Superior temporal gyrus (tissue), 1 donor: ENCODE results near the gene EPG5.
A peak's percentile ranks its signal among the peaks of the same experiment; 100 is the strongest.
"Not testable (repeated sequence)": the region's sequence is repeated elsewhere in the genome, so short reads cannot be mapped to it uniquely, and the experiment has no call there.

ENCODE experiments used
- DNase-seq: peaks from one replicate; pipeline ENCODE4 v3.0.0-alpha.2; 2016; ENCODE audit errors: extremely low spot score

EPG5 gene, protein sequence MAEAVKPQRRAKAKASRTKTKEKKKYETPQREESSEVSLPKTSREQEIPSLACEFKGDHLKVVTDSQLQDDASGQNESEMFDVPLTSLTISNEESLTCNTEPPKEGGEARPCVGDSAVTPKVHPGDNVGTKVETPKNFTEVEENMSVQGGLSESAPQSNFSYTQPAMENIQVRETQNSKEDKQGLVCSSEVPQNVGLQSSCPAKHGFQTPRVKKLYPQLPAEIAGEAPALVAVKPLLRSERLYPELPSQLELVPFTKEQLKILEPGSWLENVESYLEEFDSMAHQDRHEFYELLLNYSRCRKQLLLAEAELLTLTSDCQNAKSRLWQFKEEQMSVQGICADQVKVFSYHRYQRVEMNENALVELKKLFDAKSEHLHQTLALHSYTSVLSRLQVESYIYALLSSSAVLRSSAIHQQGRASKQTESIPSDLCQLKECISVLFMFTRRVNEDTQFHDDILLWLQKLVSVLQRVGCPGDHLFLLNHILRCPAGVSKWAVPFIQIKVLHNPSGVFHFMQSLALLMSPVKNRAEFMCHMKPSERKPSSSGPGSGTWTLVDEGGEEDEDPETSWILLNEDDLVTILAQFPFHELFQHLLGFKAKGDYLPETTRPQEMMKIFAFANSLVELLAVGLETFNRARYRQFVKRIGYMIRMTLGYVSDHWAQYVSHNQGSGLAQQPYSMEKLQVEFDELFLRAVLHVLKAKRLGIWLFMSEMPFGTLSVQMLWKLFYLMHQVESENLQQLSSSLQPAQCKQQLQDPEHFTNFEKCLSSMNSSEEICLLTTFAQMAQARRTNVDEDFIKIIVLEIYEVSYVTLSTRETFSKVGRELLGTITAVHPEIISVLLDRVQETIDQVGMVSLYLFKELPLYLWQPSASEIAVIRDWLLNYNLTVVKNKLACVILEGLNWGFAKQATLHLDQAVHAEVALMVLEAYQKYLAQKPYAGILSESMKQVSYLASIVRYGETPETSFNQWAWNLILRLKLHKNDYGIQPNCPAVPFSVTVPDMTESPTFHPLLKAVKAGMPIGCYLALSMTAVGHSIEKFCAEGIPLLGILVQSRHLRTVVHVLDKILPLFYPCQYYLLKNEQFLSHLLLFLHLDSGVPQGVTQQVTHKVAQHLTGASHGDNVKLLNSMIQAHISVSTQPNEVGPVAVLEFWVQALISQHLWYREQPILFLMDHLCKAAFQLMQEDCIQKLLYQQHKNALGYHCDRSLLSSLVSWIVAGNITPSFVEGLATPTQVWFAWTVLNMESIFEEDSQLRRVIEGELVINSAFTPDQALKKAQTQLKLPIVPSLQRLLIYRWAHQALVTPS (N-terminal part only)

DNA sequence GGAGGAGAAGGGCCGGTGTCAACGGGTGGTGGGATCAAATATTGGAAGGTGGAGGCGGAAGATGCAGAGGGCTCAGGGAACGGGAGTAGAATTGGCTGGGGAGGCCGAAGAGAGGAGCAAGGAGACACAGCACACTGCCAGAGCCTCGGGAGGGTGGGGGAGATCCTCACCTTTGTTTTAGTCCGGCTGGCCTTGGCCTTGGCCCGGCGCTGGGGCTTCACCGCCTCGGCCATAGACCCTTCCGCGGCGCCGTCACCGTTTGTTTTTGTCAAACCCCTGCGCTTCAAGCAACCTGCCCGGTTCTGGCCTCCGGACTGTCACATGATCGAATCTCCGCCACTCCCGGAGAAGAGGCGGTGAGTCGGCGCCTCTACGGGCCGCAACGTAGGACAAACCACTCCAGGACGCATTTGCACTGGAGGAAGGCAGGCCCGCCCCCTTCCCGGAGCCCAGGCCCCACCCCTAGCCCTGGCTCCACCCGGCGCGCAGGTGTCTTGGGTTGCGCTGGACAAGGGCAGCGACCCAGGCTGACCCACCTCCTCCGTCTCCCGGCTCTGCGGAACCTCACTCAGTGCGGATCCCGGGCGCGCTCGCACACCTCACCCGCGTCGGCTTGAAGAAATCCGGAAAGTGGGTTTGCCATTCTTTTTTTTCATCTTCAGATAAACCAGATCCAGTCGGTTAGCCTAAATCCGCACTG is at the start of gene EPG5:
Gene EPG5, minus strand, starts transcription at position 323 of the 700 bp plus-strand sequence. Its CDS starts 90 bp downstream, at position 233.
- peak; percentile 96 for DNase-seq

GRCh38 chr18:46013484-46014189 is 46.5 kb upstream of the EPG5 start:
- no peak for DNase-seq

DNA sequence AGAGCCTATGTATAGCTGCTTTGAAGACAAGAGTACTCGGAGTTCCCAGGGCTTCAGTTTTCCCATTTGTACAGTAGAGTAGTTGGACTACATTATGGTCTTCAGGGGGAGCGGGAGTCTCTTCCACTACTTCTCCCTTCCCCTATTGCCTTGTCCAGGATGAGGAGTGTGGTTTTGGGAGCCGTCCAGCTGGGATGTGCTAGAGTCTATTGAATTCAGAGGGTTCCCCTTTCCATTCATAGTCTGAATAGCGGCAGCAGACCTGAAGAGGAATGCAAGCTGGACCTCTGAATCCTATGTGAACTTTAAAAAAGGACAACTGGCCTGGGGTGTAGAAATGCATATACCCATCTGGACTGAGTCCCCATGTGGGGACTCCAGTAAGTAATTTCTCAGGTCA is 43.5 kb upstream of the EPG5 start:
- no peak for DNase-seq

DNA sequence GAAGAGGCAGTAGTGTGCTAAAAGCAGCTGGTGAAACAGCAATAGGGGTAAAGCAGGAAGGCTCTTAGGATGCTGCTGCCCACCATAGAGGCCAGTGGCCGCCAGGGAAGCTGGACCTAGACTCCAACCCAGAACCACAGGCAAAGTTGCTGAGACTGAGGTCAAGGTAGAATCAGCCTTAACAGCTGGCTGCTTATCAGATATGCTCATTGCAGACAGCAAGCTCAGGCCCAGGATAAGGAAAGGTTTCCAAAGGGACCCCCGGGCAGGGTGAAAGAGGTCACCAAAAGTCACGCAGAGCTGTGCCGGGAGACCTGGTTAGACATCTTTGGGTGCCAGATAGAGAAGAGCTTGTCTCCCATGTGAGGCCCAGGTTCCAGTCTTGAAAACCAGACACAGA is 42.9 kb upstream of the EPG5 start:
- no peak for DNase-seq

DNA sequence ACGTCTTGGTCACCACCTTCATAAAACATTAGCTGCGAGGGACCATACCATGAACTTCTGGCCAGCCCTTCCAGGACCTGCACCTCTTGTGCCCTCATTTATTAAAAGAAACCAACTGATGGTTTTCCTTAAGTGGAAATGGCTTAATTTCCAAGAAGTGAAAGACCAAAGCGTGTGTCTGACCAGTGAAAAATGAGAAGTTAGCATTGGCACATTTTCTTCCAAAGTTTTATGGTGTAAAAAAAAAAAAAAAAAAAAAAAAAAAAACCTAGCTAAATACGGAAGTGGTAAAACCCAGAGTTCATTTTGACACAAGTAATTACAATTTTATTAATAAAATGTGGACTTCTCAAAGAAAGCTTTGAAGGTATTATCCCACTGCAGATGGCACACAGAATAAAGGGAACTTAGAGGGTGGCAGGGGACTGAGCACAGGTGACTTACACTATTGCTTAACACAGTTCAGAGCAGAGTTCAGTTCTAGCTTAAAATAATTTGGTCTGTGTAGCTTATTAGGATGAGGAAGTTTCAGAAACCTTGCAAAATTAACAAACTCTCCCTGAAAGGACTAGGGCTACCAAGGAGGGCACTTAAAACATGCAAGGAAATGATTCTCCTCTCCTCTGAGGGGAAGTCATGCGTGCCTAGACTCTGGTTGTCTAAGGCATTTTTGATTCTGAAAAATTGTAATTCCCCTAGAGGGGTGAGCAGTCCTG is 42.2 kb upstream of the EPG5 start:
- DNase-seq: no peak

GRCh38 chr18:46008531-46008930 is 41.4 kb upstream of the EPG5 start:
- DNase-seq: no peak

GRCh38 chr18:46007165-46007564 is 40.0 kb upstream of the EPG5 start:
- no peak for DNase-seq

GRCh38 chr18:46002934-46003333 is 35.8 kb upstream of the EPG5 start:
- no peak for DNase-seq

- DNase-seq: no peak
These were observed 34.8 kb upstream of the EPG5 start for GRCh38 chr18:46001892-46002291.

DNA sequence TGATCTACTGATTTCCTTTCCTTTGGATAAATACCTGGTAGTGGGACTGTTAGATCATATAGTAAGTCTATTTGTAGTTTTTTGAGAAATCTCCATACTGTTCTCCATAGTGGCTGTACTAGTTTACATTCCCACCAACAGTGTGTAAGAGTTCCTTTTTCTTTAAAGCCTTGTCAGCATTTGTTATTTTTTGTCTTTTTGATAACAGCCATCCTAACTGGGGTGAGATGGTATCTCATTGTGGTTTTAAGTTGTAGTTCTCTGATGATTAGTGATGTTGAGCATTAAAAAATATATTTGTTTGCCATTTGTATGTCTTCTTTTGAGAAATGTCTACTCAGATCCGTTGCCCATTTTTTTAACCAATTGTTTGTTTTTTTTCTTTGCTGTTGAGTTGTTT is 33.9 kb upstream of the EPG5 start:
- no peak for DNase-seq

DNA sequence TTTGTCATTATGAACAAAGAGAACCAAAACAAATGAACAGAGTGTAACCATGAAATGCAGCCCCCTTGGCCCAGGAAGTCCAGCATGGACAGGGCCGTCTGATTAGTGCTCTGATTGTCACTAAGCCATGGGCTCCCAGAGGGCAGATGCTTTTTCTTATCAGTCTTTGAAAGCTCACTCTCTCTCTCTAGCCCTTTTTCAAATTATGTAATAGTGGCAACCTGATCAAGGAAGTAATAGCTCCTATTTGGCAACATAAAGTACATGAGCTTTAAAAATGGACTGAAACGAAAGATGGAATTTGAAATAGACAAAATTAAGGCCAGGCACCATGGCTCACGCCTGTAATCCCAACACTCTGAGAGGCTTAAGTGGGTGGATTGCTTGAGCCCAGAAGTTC is 32.4 kb upstream of the EPG5 start:
- DNase-seq: no peak

DNA sequence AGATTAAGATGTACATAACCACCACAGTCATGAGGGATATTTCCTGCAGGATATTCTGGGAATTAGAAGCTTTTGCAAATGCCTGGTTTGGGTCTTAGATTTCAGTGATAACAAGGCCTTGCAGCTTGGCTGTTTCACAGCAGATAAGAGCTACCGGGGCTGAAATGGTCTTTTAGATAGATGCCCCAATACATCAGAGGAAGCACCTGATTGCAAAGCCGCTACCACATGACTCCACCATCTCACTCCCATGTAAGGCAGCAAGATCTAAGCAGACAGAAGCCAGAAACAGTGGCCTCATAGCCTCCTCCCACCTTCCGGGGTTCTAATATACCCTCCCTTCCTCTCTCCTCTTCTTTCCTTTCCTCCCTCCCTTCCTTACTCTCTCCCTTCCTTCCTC is 31.1 kb upstream of the EPG5 start:
- DNase-seq: no peak

- no peak for DNase-seq
These were observed 30.6 kb upstream of the EPG5 start for GRCh38 chr18:45997700-45998151.

- DNase-seq: no peak
These were observed 28.3 kb upstream of the EPG5 start for GRCh38 chr18:45995461-45995860.

DNA sequence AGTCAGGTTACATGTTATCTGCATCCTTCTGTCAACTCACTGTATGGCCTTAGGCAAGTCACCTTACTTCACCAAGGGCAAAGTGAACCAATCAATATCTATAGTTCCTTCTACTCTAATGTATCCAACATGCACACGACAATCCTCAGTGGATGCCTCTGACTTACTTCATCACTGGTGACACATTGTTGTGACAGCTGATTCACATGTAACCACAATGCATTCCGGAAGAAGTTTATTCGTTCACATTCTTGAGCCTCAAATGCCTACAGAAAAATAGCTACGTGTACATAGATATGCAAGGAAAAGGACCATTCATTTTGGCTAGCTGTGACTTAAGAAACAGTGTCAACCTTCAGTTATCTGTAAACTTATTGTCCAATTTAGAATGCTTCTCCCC is 26.3 kb upstream of the EPG5 start:
- no peak for DNase-seq

- not testable (repeated sequence) for DNase-seq
These were observed 25.4 kb upstream of the EPG5 start for GRCh38 chr18:45992527-45992926.

DNA sequence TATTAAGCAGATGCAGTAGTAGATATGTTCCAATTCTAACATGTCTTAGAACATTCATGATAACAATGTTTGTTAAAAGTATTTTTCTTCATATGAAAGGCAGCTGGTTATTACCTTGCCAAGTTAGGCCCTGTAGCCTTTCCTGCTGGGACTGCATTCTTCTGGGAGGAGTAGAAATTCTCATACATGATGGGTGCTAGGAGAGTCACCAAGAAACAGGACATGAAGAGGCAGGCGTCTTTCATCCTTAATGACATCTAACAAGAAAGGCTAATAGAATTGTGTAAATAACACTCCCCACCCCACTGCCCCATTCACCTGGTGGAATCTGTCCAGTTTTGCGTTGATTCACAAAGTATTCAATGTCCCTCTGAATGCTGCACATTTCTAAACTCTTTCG is 24.7 kb upstream of the EPG5 start:
- DNase-seq: no peak

GRCh38 chr18:45984546-45985235 is 17.6 kb upstream of the EPG5 start:
- no peak for DNase-seq

GRCh38 chr18:45981821-45982220 is 14.7 kb upstream of the EPG5 start:
- no peak for DNase-seq
